H9 (cell line): ENCODE results near the gene DHRS9. TPM values are rescaled to one million over a fixed set of nuclear protein-coding genes. Genes with fewer than 3 reads are reported as not detected.

ENCODE experiments used
- DNase-seq: peaks from one replicate; pipeline ENCODE4 v3.0.0-alpha.2; 2017
- H2AFZ ChIP-seq: one replicate; pipeline ENCODE4 v1.6.1; 2013; ENCODE audit warnings: mild to moderate bottlenecking, low read length, control low read depth, moderate library complexity
- H2AK5ac ChIP-seq: 2 replicates; pipeline ENCODE4 v1.6.1; 2013; ENCODE audit warnings: low read length, control low read depth, mixed read lengths; ENCODE audit not compliant: insufficient read length
- H2BK120ac ChIP-seq: one replicate; pipeline ENCODE4 v1.6.1; 2013; ENCODE audit warnings: low read depth, mild to moderate bottlenecking, low read length, control low read depth, inconsistent platforms; ENCODE audit not compliant: poor library complexity, severe bottlenecking
- H2BK12ac ChIP-seq: 2 replicates; pipeline ENCODE4 v1.6.1; 2013; ENCODE audit warnings: low read length, control low read depth, mixed read lengths, low read depth; ENCODE audit not compliant: insufficient read length
- H2BK15ac ChIP-seq: 2 replicates; pipeline ENCODE4 v1.6.1; 2013; ENCODE audit warnings: low read depth, low read length, control low read depth
- H2BK20ac ChIP-seq: one replicate; pipeline ENCODE4 v1.6.1; 2013; ENCODE audit warnings: low read depth, mild to moderate bottlenecking, low read length, control low read depth, inconsistent platforms; ENCODE audit not compliant: poor library complexity, severe bottlenecking
- H2BK5ac ChIP-seq: 2 replicates; pipeline ENCODE4 v1.6.1; 2013; ENCODE audit warnings: low read length, control low read depth, mixed read lengths; ENCODE audit not compliant: insufficient read length
- H3K14ac ChIP-seq: 2 replicates; pipeline ENCODE4 v1.6.1; 2013; ENCODE audit warnings: low read length, control low read depth; ENCODE audit not compliant: insufficient read depth
- H3K18ac ChIP-seq: 2 replicates; pipeline ENCODE4 v1.6.1; 2013; ENCODE audit warnings: low read depth, mild to moderate bottlenecking, mixed read lengths, low read length, control low read depth; ENCODE audit not compliant: insufficient read length
- H3K23ac ChIP-seq: 2 replicates; pipeline ENCODE4 v1.6.1; 2013; ENCODE audit warnings: low read length, control low read depth, mixed read lengths, low read depth; ENCODE audit not compliant: insufficient read length
- H3K23me2 ChIP-seq: 2 replicates; pipeline ENCODE4 v1.6.1; 2013; ENCODE audit warnings: low read depth, mild to moderate bottlenecking, mixed read lengths, low read length, control low read depth; ENCODE audit not compliant: insufficient read length, poor library complexity, severe bottlenecking
- H3K27ac ChIP-seq: 2 replicates; pipeline ENCODE4 v1.5.1; 2013; ENCODE audit warnings: low read length, control low read depth, mixed read lengths, low read depth; ENCODE audit not compliant: insufficient read length
- H3K27me3 ChIP-seq: 2 replicates; pipeline ENCODE4 v1.6.1; 2013; ENCODE audit warnings: low read length, control low read depth, inconsistent platforms; ENCODE audit not compliant: insufficient read depth
- H3K4ac ChIP-seq: 2 replicates; pipeline ENCODE4 v1.6.1; 2013; ENCODE audit warnings: low read depth, mild to moderate bottlenecking, control low read depth, inconsistent platforms, low read length, moderate library complexity
- H3K4me1 ChIP-seq: 2 replicates; pipeline ENCODE4 v1.6.1; 2013; ENCODE audit warnings: low read length, control low read depth, inconsistent platforms; ENCODE audit not compliant: insufficient read depth
- H3K4me2 ChIP-seq: 2 replicates; pipeline ENCODE4 v1.6.1; 2013; ENCODE audit warnings: low read length, control low read depth, mixed read lengths; ENCODE audit not compliant: insufficient read length, insufficient read depth
- H3K56ac ChIP-seq: 2 replicates; pipeline ENCODE4 v1.6.1; 2013; ENCODE audit warnings: low read depth, mild to moderate bottlenecking, mixed read lengths, low read length, control low read depth; ENCODE audit not compliant: insufficient read length
- H3K79me1 ChIP-seq: 2 replicates; pipeline ENCODE4 v1.6.1; 2013; ENCODE audit warnings: low read depth, mild to moderate bottlenecking, moderate library complexity, low read length, control low read depth, inconsistent platforms; ENCODE audit not compliant: insufficient read depth, poor library complexity, severe bottlenecking
- H3K79me2 ChIP-seq: 2 replicates; pipeline ENCODE4 v1.6.1; 2013; ENCODE audit warnings: low read length, control low read depth, inconsistent platforms; ENCODE audit not compliant: insufficient read depth
- H3K9ac ChIP-seq: 2 replicates; pipeline ENCODE4 v1.6.1; 2013; ENCODE audit warnings: low read length, control low read depth, mixed read lengths; ENCODE audit not compliant: insufficient read length; ENCODE audit errors: extremely low read depth
- H3K9me3 ChIP-seq: one replicate; pipeline ENCODE4 v1.6.1; 2013; ENCODE audit warnings: low read depth, low read length, inconsistent platforms; ENCODE audit not compliant: control insufficient read depth
- H3T11ph ChIP-seq: one replicate; pipeline ENCODE4 v1.6.1; 2013; ENCODE audit warnings: mild to moderate bottlenecking, low read length, control low read depth, inconsistent platforms
- H4K20me1 ChIP-seq: one replicate; pipeline ENCODE4 v1.6.1; 2013; ENCODE audit not compliant: control insufficient read depth, insufficient read length, insufficient read depth
- H4K5ac ChIP-seq: 2 replicates; pipeline ENCODE4 v1.6.1; 2013; ENCODE audit warnings: low read depth, mild to moderate bottlenecking, mixed read lengths, low read length, control low read depth; ENCODE audit not compliant: insufficient read length
- H4K8ac ChIP-seq: replicated peaks from 2 replicates; pipeline ENCODE4 v1.6.1; 2013; ENCODE audit warnings: low read length, control low read depth, mixed read lengths, low read depth; ENCODE audit not compliant: insufficient read length
- H4K91ac ChIP-seq: 2 replicates; pipeline ENCODE4 v1.6.1; 2013; ENCODE audit warnings: low read depth, mild to moderate bottlenecking, moderate library complexity, mixed read lengths, low read length, control low read depth; ENCODE audit not compliant: insufficient read length
- H3K27ac Mint-ChIP-seq, 3 experiments: 2 replicates in 2 of 3; 3 replicates in 1 of 3; pipeline ENCODE4 v1.8.0; 2020 to 2021; ENCODE audit warnings: mixed read lengths in 3 of 3, mild to moderate bottlenecking in 1 of 3, moderate library complexity in 1 of 3
- H3K27me3 Mint-ChIP-seq: 2 replicates; pipeline ENCODE4 v1.8.0; 2021; ENCODE audit warnings: low read depth, mild to moderate bottlenecking, moderate library complexity, mixed read lengths
- H3K36me3 Mint-ChIP-seq, 3 experiments: 2 replicates in 2 of 3; 3 replicates in 1 of 3; pipeline ENCODE4 v1.8.0; 2020 to 2021; ENCODE audit warnings: low read depth in 3 of 3, mixed read lengths in 3 of 3; ENCODE audit not compliant: insufficient read depth in 1 of 3
- H3K4me1 Mint-ChIP-seq, 2 experiments: 2 replicates each; pipeline ENCODE4 v1.8.0; 2020; ENCODE audit warnings: mixed read lengths in 2 of 2
- H3K4me3 Mint-ChIP-seq, 2 experiments: 2 replicates in 1 of 2; 3 replicates in 1 of 2; pipeline ENCODE4 v1.8.0; 2020 to 2021; ENCODE audit warnings: mild to moderate bottlenecking in 2 of 2, mixed read lengths in 2 of 2, moderate library complexity in 1 of 2
- H3K9me3 Mint-ChIP-seq, 2 experiments: 2 replicates in 1 of 2; 3 replicates in 1 of 2; pipeline ENCODE4 v1.8.0; 2020; ENCODE audit warnings: mild to moderate bottlenecking in 2 of 2, mixed read lengths in 2 of 2, moderate library complexity in 1 of 2
- WGBS: extraction: QIAGEN DNeasy Blood & Tissue Kit; methylation state at CpG from one replicate; pipeline ENCODE4 v1.1.7; 2013; ENCODE audit warnings: missing lambda C conversion rate, low lambda C conversion rate, mixed read lengths; ENCODE audit not compliant: insufficient read length; ENCODE audit errors: extremely low coverage; 5-methylcytosine and 5-hydroxymethylcytosine counted together
- total RNA-seq: library from RNA; stranded (reverse); gene quantifications from 2 replicates; pipeline ENCODE4 v1.2.1, GENCODE V29; 2021
- TF ChIP-seq, protein P1 (sequence below): fragments of 200-600 bp; sonication (generic); conservative IDR thresholded peaks from 3 replicates; pipeline ENCODE4 v1.8.0; 2021; ENCODE audit warnings: antibody characterized with exemption, mild to moderate bottlenecking

The DHRS9 gene
- total RNA-seq, 1 experiment from 2014 or later: not detected

- TF ChIP-seq, protein P1, sequence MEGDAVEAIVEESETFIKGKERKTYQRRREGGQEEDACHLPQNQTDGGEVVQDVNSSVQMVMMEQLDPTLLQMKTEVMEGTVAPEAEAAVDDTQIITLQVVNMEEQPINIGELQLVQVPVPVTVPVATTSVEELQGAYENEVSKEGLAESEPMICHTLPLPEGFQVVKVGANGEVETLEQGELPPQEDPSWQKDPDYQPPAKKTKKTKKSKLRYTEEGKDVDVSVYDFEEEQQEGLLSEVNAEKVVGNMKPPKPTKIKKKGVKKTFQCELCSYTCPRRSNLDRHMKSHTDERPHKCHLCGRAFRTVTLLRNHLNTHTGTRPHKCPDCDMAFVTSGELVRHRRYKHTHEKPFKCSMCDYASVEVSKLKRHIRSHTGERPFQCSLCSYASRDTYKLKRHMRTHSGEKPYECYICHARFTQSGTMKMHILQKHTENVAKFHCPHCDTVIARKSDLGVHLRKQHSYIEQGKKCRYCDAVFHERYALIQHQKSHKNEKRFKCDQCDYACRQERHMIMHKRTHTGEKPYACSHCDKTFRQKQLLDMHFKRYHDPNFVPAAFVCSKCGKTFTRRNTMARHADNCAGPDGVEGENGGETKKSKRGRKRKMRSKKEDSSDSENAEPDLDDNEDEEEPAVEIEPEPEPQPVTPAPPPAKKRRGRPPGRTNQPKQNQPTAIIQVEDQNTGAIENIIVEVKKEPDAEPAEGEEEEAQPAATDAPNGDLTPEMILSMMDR: no peak
- Histone ChIP-seq H2BK120ac (no peak overlapping the region), H3K9ac (no peak overlapping the region), H4K20me1 (no peaks in the 10 kb centered on the region), H2AFZ (no peak overlapping the region), H2AK5ac (no peak overlapping the region), H2BK12ac (no peak overlapping the region), H3K4ac (no peak overlapping the region), H3K27me3 (no peaks in the 10 kb centered on the region), H2BK5ac (no peak overlapping the region), H4K5ac (no peak overlapping the region), H4K8ac (no peak overlapping the region), H2BK20ac (no peak overlapping the region), H3K14ac (no peak overlapping the region), H4K91ac (no peak overlapping the region), H3T11ph (no peak overlapping the region), H3K4me1 (no peaks in the 10 kb centered on the region), H3K23me2 (no peaks in the 10 kb centered on the region), H3K56ac (no peak overlapping the region), H3K27ac (no peak overlapping the region), H3K9me3 (no peaks in the 10 kb centered on the region), H3K4me2 (no peak overlapping the region), H3K79me2 (no peaks in the 10 kb centered on the region), H2BK15ac (no peak overlapping the region), H3K18ac (no peak overlapping the region), H3K23ac (no peak overlapping the region), H3K79me1 (no peaks in the 10 kb centered on the region)
- Mint-ChIP-seq H3K9me3 (no peaks in the 10 kb centered on the region), H3K27ac (no peak overlapping the region; a peak in 1 of 7 replicates), H3K36me3 (no peaks in the 10 kb centered on the region), H3K27me3 (no peaks in the 10 kb centered on the region), H3K4me1 (peaks cover 0 to 4% of the 10 kb centered on the region in 2 experiments; a peak in 1 of 4 replicates), H3K4me3 (no peak overlapping the region)
- WGBS: no CpG with 5 or more reads among the region's 5 CpGs
- no peak for DNase-seq
Measured at GRCh38 chr2:169071455-169071854, 2.1 kb downstream of the DHRS9 start.
